GM18508 (cell line): ENCODE results near the gene DCDC2.
"Not testable (repeated sequence)": the region's sequence is repeated elsewhere in the genome, so short reads cannot be mapped to it uniquely, and the experiment has no call there.

ENCODE experiments used
- ATAC-seq: cut with Tn5 transposase; IDR thresholded peaks from one replicate; pipeline ENCODE4 v1.9.1; 2021; ENCODE audit warnings: moderate number of reproducible peaks; ENCODE audit not compliant: insufficient read depth, unreplicated experiment

DCDC2 gene

GRCh38 chr6:24228681-24229255, 129.1 kb downstream of the DCDC2 start:
- peak; percentile 47 for ATAC-seq

- no peak for ATAC-seq
Measured at GRCh38 chr6:24228123-24228522, 129.7 kb downstream of the DCDC2 start.

- ATAC-seq: no peak
Measured at GRCh38 chr6:24227556-24227955, 130.3 kb downstream of the DCDC2 start.

- ATAC-seq: no peak
Measured at GRCh38 chr6:24226541-24226940, 131.3 kb downstream of the DCDC2 start.

GRCh38 chr6:24225838-24226237, 132.0 kb downstream of the DCDC2 start:
- ATAC-seq: no peak

DNA sequence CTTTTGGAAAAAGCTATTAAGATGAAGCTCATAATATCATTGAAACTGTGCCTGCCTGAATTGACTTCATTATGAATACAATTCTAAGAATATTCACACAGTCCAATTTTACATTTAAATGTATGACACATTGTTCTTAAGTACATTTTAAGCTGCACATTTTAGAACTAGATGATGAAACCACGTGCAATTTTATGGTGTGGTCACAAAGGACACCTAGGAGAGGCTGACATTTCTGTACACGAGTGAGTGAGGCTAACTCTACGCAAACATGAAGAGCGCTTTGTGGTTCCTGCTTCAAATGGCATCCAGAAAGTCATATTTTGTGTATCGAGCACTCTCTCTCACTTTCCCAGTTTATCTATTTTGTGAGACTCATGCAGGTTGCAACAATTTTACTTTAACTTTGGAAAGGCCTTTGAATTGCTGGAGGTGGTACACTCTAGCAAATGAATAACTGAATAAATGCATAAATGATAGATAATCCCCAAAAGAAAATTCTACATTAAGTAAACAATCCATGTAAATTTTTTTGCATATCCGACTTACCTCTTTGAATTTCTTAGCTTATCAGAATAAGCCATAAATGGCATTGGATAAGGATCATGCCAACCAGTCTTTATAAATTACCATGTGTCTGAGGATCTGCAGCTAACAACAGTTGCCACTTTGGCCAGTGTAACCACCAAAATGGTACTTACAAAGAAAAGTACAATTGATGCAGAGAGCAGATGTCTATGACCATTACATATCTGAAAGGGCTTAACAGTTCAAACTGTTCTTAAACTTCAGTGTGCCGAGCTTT, 134.5 kb downstream of the DCDC2 start:
- no peak for ATAC-seq

- ATAC-seq: no peak
Measured at GRCh38 chr6:24219670-24220069, 138.2 kb downstream of the DCDC2 start.

DNA sequence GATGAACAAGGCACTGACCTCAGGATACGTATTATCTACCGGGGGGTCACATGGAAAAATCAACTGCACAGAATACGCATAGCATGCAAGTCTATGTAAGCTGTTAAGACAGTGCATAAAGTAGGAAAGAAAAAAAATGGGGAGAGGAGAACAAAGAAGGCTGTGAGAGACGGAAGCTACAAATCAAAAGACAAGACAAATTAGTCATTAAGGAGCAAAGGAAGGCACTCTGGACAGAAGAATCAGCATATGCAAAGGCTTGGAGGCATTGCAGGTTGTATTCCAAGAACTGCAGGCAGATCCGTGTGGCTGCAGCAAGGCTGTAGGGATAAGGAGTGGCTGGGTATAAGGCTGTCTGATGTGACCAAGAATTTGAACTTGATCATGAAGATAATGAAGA, 142.9 kb downstream of the DCDC2 start:
- no peak for ATAC-seq

- no peak for ATAC-seq
Measured at GRCh38 chr6:24207413-24207812, 150.4 kb downstream of the DCDC2 start.

DNA sequence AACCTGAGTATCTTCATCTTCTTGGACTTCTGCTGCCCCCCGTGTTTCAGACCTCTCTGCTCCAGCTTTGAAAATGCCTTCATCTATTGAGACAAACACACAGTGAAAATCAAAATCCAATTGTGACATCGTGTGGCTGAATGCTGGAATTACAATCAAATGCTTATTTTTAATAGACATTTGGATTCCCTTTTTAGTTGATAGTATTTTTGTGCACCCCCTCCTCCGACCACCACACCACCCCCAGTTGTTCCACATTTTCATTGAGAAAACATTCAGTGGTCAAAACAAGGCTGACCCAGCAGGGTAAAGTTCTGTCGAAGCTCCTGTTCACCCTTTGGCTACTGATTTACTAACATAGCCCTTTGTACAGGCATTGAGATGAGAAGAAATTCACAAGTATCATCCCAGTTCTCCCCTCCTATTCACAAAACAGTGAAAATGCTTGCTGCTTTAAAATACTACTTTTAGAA, 152.8 kb downstream of the DCDC2 start:
- ATAC-seq: no peak

- not testable (repeated sequence) for ATAC-seq
Measured at GRCh38 chr6:24204113-24204512, 153.7 kb downstream of the DCDC2 start.

DNA sequence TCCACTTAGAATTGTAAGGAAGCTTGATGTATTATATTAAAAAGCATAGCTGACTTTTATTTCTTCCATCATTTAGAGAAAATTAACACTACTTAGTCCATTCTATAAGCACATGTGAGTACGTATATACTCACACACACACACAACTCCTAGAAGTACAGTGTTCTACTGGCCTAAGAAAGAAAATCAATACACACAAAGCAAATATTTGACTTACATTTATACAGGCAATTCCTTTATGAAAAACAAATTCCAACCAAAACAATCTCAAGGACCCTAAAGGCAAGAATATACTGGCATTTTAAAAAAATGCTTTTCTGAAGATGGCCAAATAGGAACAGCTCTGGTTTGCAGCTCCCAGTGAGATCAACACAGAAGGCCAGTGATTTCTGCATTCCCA, 160.0 kb downstream of the DCDC2 start:
- no peak for ATAC-seq

DNA sequence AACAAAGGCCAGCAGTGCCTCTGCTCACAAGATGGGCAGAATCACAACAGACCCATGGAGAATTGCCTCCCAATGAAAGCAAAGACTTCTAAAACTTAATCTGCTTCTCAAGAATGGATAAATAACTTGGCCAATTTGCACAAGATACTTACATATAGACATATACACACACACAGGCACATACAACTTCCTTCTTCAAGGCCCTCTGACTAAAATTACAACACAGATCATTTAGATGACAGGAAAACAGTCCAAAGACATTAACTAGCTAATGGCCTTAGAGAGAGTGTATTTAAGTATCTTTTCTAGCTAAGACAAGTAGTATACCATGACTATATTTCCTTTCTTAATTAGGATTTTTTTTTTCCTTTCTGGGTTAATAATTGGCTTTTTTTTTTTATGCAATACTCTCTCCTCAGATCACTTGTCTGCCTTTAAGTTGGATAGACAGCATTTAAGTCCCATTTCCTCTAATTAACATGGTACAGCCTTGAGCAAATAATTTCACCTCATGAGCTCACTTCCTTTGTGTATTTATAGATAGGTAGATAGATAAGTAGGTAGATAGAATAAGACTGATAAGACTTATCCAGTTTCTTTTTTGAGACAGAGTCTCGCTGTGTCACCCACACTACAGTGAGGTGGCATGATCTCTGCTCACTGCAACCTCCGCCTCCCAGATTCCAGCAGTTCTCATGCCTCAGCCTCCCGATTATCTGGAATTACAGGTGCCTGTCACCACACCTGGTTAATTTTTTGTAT, 161.8 kb downstream of the DCDC2 start:
- ATAC-seq: no peak

- ATAC-seq: no peak
Measured at GRCh38 chr6:24194978-24195700, 162.7 kb downstream of the DCDC2 start.

DNA sequence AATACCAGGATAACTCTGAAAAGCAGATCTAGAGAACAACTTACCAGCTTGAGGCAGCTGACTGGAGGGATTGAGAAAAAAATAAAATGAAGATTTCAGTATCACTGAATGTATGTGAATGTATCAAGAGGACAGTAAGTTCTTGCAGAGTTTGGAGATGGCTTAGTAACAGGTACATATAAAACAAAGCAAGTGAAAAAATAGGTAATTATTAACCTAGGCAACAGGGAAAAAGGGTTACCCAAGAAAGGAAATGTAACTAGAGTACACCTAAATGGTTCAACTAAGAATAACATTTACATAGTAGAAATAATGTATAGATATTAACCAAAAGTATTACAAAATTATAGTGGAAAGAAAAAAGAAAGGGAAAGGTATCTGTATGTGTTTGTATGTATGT, 164.5 kb downstream of the DCDC2 start:
- no peak for ATAC-seq

DNA sequence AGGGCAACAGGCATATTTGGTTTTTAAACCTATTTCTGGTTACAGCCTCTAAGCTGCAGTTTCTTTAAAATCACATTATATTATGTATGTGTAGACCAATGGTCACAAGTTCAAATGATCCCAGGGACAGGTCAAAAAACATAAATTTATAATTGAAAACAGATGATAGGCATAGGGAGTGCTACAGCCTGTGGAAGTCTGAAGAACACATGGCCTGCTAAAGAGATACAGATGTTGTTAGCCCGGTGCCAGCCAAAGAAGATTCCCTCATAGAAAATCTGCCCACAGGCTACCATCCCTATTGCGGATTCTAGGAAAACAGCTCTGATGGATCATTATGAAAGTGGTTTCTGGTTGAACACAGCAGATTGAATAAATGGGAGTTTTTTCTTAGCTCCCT, 166.5 kb downstream of the DCDC2 start:
- ATAC-seq: no peak

DNA sequence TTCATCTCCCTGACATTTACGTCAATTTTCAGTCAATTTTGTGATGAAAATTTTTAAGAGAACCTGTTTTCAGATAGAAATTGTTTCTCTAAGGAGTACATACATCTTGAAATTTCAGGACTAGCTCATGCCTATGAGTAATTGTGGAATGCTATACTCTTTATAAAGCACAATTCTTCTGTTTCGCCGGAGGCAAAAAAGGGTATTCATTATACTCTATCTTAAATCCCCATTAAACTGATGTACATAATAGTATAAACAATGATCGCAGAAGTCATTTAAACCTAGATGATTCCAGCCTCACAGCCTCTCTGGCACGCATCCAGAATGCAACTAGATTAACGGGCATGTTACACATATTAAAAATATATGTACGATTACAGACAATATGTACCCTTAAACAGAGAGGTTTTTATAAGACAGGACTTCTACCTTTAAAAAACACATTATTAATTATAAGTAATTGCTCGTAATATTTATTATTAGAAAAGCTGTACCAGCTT, 169.2 kb downstream of the DCDC2 start:
- ATAC-seq: no peak

DNA sequence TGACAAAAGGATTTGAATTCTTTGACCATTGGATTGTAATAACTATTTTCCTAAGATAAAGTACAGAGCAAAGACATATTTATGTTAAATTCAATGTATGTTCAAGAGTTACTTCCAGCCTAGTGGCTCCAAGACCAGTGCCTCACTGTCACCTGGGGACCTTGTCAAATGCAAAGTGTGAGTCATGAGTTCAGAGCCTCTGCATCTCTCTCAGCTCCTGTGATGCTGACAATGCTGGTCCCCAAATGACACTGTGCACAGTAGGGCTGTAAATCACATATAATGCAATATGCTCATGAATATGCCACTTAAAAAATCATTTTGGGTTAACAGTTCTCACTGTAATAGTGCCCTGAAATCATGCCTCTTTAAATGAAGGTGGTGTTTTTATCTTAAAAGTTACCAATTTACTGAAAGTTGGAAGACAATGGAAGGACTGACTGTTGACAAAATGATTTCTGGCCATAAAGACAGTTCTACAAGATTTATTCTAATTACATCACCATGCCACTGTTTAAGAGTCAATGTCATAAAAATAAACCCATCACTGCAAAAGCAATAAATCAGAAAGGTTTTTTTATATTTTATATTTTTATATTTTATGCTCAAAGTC, 169.8 kb downstream of the DCDC2 start:
- no peak for ATAC-seq

DNA sequence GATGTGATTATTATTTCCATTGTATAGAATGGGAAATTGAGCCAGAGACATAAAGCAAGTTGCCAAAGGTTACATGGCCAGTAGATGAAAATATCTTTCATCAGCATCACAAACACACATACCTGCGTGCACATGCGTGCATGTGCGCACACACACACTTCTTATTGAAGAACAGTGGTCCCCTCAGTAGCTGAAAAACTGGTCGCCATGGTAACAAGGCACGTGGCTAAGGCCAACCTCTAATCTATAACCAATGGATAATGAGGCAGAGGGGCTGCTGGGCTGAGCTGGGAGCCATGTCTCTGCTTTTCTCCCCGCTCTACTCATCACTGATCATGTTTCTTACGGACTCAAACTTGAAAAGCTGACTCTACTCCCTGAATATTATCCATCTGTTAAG, 171.5 kb downstream of the DCDC2 start:
- no peak for ATAC-seq

DNA sequence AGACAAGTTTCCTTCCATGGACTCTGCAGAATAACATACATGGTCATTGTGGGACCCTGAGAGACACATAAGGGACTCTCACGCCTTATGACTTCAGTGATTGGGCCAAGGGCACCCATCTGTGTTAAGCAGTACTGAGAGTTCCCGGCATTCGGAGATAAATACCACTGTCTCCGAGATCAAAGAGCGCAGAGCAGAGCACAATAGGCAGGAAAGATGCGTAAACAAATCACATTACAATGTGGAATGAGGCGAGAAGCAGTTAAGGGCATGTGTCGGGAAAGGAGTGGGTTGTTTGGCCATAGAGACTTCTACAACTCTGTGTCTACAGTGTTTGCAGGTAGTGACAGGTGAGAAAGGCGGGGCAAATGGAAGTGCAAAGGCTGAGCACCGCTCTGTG, 174.3 kb downstream of the DCDC2 start:
- no peak for ATAC-seq
